Tibial nerve (tissue), 4 donors: ENCODE results near the gene COX19.

Experiments used
- CTCF ChIP-seq, 5 experiments: fragments of 200-600 bp in 3 of 5; fragments of 450-650 bp in 2 of 5; sonication (generic) in 3 of 5; IDR thresholded peaks; one replicate each; pipeline ENCODE4 v1.5.1; 2016 to 2019; ENCODE audit warnings: antibody characterized with exemption in 5 of 5, mild to moderate bottlenecking in 3 of 5, moderate library complexity in 2 of 5
- EP300 ChIP-seq, 2 donors: sonication (generic); formaldehyde crosslinking; IDR thresholded peaks; one replicate each; pipeline ENCODE4 v1.6.1; 2017; ENCODE audit warnings: antibody characterized with exemption in 2 of 2, mild to moderate bottlenecking in 1 of 2
- POLR2A ChIP-seq, 2 donors: fragments of 450-650 bp; IDR thresholded peaks; one replicate each; pipeline ENCODE4 v1.6.1; 2017; ENCODE audit warnings: antibody characterized with exemption in 2 of 2, mild to moderate bottlenecking in 2 of 2, moderate library complexity in 2 of 2

DNA sequence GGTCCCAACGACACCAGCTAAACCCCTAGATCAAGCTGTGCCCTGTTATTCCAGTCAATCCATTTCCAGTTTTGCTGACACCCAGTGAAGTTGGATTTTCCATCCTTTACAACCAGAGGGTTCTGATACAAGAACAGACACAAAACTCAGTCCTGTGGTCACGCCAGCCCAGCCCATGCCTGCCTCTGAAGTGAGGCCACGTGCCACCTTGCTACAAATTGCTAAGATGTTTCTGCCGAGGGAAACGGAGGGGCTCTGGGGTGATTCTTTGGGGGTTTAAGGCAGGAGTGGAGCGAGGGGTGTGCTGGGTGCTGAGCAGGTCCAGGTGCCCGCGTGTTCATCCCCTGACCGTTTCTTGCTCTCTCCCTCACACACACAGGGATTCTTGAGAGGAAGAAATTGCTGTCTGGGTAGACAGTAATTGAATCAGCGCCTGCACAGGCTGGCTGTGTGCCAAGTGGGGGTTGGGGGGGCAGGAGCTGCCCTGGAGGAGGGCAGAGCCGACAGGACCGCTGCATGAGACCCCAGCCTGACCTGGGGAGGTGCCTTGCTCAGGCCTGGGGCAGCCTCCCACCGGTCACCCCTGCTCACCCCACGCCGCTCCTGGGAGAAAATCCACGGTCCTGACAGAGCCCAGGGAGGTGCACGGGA, 58.9 kb downstream of the COX19 start:
- TF ChIP-seq CTCF (IDR thresholded peaks at IDR 0.05) (no peak), EP300 (IDR thresholded peaks at IDR 0.05) (no peak), POLR2A (IDR thresholded peaks at IDR 0.05) (no peak)
